ENCODE data around the gene HOXD11.
A peak's percentile ranks its signal among the peaks of the same experiment; 100 is the strongest.

The HOXD11 gene

GRCh38 chr2:176136374-176137251 is 29.5 kb downstream of the HOXD11 start:
- ATAC-seq (no peak), DNase-seq (no peak)
- peaks cover 0 to 6% of the 10 kb centered on the region in 2 donors for H3K9me3 Mint-ChIP-seq
- H3K27ac Mint-ChIP-seq: no peak overlapping the region
- H3K4me1 Mint-ChIP-seq: peaks cover 42% of the 10 kb centered on the region
- peak overlapping the region; percentile 44 to 56 for H3K4me3 Mint-ChIP-seq
- H3K27me3 Mint-ChIP-seq: peaks cover 99% of the 10 kb centered on the region

- Mint-ChIP-seq H3K4me1 (peaks cover 39% of the 10 kb centered on the region), H3K9me3 (peaks cover 0 to 6% of the 10 kb centered on the region in 2 donors), H3K27me3 (peaks cover 100% of the 10 kb centered on the region), H3K27ac (no peak overlapping the region), H3K4me3 (peak overlapping the region; percentile 31 to 44)
- DNase-seq (no peak), ATAC-seq (no peak)
Measured at GRCh38 chr2:176137252-176137580, 30.1 kb downstream of the HOXD11 start.

- Mint-ChIP-seq H3K4me3 (no peak overlapping the region), H3K9me3 (peaks cover 0 to 6% of the 10 kb centered on the region in 2 donors), H3K27ac (no peak overlapping the region), H3K4me1 (peaks cover 33% of the 10 kb centered on the region), H3K27me3 (peaks cover 100% of the 10 kb centered on the region)
- ATAC-seq (no peak), DNase-seq (no peak)
Measured at GRCh38 chr2:176137906-176138305, 30.8 kb downstream of the HOXD11 start.

GRCh38 chr2:176138526-176138922 is 31.4 kb downstream of the HOXD11 start:
- Mint-ChIP-seq H3K27ac (peak overlapping the region in 1 of 2 donors; percentile 42), H3K27me3 (peaks cover 100% of the 10 kb centered on the region), H3K4me1 (peaks cover 32% of the 10 kb centered on the region), H3K9me3 (peaks cover 0 to 6% of the 10 kb centered on the region in 2 donors), H3K4me3 (peak overlapping the region; percentile 46 to 67)
- no peak for ATAC-seq
- DNase-seq: no peak

GRCh38 chr2:176138923-176139660 is 32.0 kb downstream of the HOXD11 start:
- peak overlapping the region; percentile 46 to 67 for H3K4me3 Mint-ChIP-seq
- H3K27me3 Mint-ChIP-seq: peaks cover 100% of the 10 kb centered on the region
- peaks cover 32% of the 10 kb centered on the region for H3K4me1 Mint-ChIP-seq
- DNase-seq: no peak
- no peak for ATAC-seq
- H3K27ac Mint-ChIP-seq: peak overlapping the region in 1 of 2 donors; percentile 27
- peaks cover 0 to 6% of the 10 kb centered on the region in 2 donors for H3K9me3 Mint-ChIP-seq

GRCh38 chr2:176139661-176140512 is 32.8 kb downstream of the HOXD11 start:
- H3K4me1 Mint-ChIP-seq: peaks cover 32% of the 10 kb centered on the region
- no peak for DNase-seq
- peaks cover 0 to 6% of the 10 kb centered on the region in 2 donors for H3K9me3 Mint-ChIP-seq
- H3K4me3 Mint-ChIP-seq: peak overlapping the region; percentile 64 to 67
- no peak overlapping the region for H3K27ac Mint-ChIP-seq
- peaks cover 100% of the 10 kb centered on the region for H3K27me3 Mint-ChIP-seq
- no peak for ATAC-seq

GRCh38 chr2:176140513-176141317 is 33.6 kb downstream of the HOXD11 start:
- ATAC-seq (peak; percentile 90), DNase-seq (peak; percentile 82 to 83)
- Mint-ChIP-seq H3K27me3 (peaks cover 100% of the 10 kb centered on the region), H3K27ac (no peak overlapping the region), H3K4me3 (peak overlapping the region; percentile 64 to 67), H3K9me3 (peaks cover 0 to 6% of the 10 kb centered on the region in 2 donors), H3K4me1 (peaks cover 25% of the 10 kb centered on the region)

- H3K27me3 Mint-ChIP-seq: peaks cover 100% of the 10 kb centered on the region
- no peak for DNase-seq
- no peak overlapping the region for H3K27ac Mint-ChIP-seq
- H3K4me3 Mint-ChIP-seq: no peak overlapping the region
- H3K9me3 Mint-ChIP-seq: peaks cover 0 to 6% of the 10 kb centered on the region in 2 donors
- peaks cover 20% of the 10 kb centered on the region for H3K4me1 Mint-ChIP-seq
- ATAC-seq: no peak
Measured at GRCh38 chr2:176142281-176142680, 35.2 kb downstream of the HOXD11 start.

GRCh38 chr2:176145085-176145969 is 38.2 kb downstream of the HOXD11 start:
- no peak overlapping the region for H3K4me3 Mint-ChIP-seq
- ATAC-seq (no peak), DNase-seq (no peak)
- no peaks in the 10 kb centered on the region for H3K9me3 Mint-ChIP-seq
- H3K4me1 Mint-ChIP-seq: peaks cover 12% of the 10 kb centered on the region
- H3K27me3 Mint-ChIP-seq: peaks cover 100% of the 10 kb centered on the region
- H3K27ac Mint-ChIP-seq: no peak overlapping the region

- Mint-ChIP-seq H3K4me3 (no peak overlapping the region), H3K4me1 (peaks cover 14% of the 10 kb centered on the region), H3K9me3 (no peaks in the 10 kb centered on the region), H3K27me3 (peaks cover 100% of the 10 kb centered on the region), H3K27ac (no peak overlapping the region)
- ATAC-seq (no peak), DNase-seq (no peak)
Measured at GRCh38 chr2:176146101-176146500, 39.0 kb downstream of the HOXD11 start.

- Mint-ChIP-seq H3K4me3 (no peak overlapping the region), H3K4me1 (peaks cover 14% of the 10 kb centered on the region), H3K27ac (no peak overlapping the region), H3K9me3 (no peaks in the 10 kb centered on the region), H3K27me3 (peaks cover 100% of the 10 kb centered on the region)
- DNase-seq (no peak), ATAC-seq (no peak)
Measured at GRCh38 chr2:176146645-176147044, 39.6 kb downstream of the HOXD11 start.

GRCh38 chr2:176147210-176147799 is 40.2 kb downstream of the HOXD11 start:
- Mint-ChIP-seq H3K4me3 (no peak overlapping the region), H3K4me1 (peaks cover 14% of the 10 kb centered on the region), H3K27me3 (peaks cover 100% of the 10 kb centered on the region), H3K9me3 (no peaks in the 10 kb centered on the region), H3K27ac (no peak overlapping the region)
- DNase-seq (no peak), ATAC-seq (no peak)

- Mint-ChIP-seq H3K9me3 (no peaks in the 10 kb centered on the region), H3K27ac (no peak overlapping the region), H3K4me3 (no peak overlapping the region), H3K4me1 (peaks cover 14% of the 10 kb centered on the region), H3K27me3 (peaks cover 100% of the 10 kb centered on the region)
- no peak for DNase-seq
- ATAC-seq: no peak
Measured at GRCh38 chr2:176147800-176148496, 40.9 kb downstream of the HOXD11 start.
